ENCODE measurements around the gene HTT. TPM values are rescaled to one million over a fixed set of nuclear protein-coding genes. Genes with fewer than 3 reads are reported as not detected.

HTT gene
- total RNA-seq, 1 experiment from 2014 or later: 18.4 TPM

- POLR2A ChIA-PET (ENCODE audit: unreplicated experiment): no interaction called here
- CTCF ChIA-PET: no interaction called here
- intact Hi-C loops (cut with micrococcal nuclease): no loop called here
These were observed 217.6 kb downstream of the HTT start for GRCh38 chr4:3291969-3292570.

GRCh38 chr4:3292571-3293400 is 218.3 kb downstream of the HTT start, which contains the start of gene RGS12:
Gene RGS12 (plus strand): TSS chr4:3293021. CDS start chr4:3316171, 23,150 bp downstream.
- Histone ChIP-seq H4K20me1 (ENCODE audit: low read length) (no peaks in the 10 kb centered on the region), H3K9me3 (ENCODE audit: low read length) (no peaks in the 10 kb centered on the region), H3K4me1 (ENCODE audit: insufficient read depth, low read length) (peaks cover 6% of the 10 kb centered on the region; the same call in 1 of the 2 replicates), H3K79me2 (ENCODE audit: low read length) (peaks cover 14% of the 10 kb centered on the region), H3K9ac (ENCODE audit: low read length) (peak within 1 kb of the TSS; percentile 74), H3F3A (ENCODE audit: low read length, unreplicated experiment) (no peaks in the 10 kb centered on the region), H3K4me2 (ENCODE audit: low read length) (peak within 1 kb of the TSS; percentile 96), H3K27ac (ENCODE audit: low read length) (peak within 1 kb of the TSS; percentile 19), H2AFZ (ENCODE audit: low read length) (peak within 1 kb of the TSS; percentile 79), H3K36me3 (ENCODE audit: low read depth, low read length) (no peaks in the 10 kb centered on the region), H3K4me3 (ENCODE audit: low read length) (peak within 1 kb of the TSS; percentile 90), H3K9me2 (replicated peaks; ENCODE audit: low read length) (no peaks in the 10 kb centered on the region), H3K27me3 (ENCODE audit: low read length) (no peaks in the 10 kb centered on the region)
- intact Hi-C loops (cut with micrococcal nuclease): no loop called here
- POLR2A ChIA-PET (ENCODE audit: unreplicated experiment): interaction anchor here (0.6 kb wide), 1 partner anchor 13 kb away, joined by 7 read pairs; no protein-coding TSS in a partner anchor
- CTCF ChIA-PET: no interaction called here
- BruUV-seq (replicated peaks): no TSS peak
- TF ChIP-seq EZH2 (IDR thresholded peaks at IDR 0.05; ENCODE audit: low read length, unreplicated experiment): no peak
- TF ChIP-seq EZH2phosphoT487 (IDR thresholded peaks at IDR 0.05; ENCODE audit: borderline replicate concordance, low read length): no peak
- TF ChIP-seq CTCF (conservative IDR thresholded peaks at IDR 0.05; ENCODE audit: low read depth, low read length): no peak
- DNase-seq (peak; percentile 84), ATAC-seq (peak; percentile 91)

More at GRCh38 chr4:3291969-3292570, 217.6 kb downstream of the HTT start:
- no peaks in the 10 kb centered on the region for H3K9me3 ChIP-seq (ENCODE audit: low read length)
- no peaks in the 10 kb centered on the region for H4K20me1 ChIP-seq (ENCODE audit: low read length)
- H3F3A ChIP-seq (ENCODE audit: low read length, unreplicated experiment): no peaks in the 10 kb centered on the region
- H3K4me2 ChIP-seq (ENCODE audit: low read length): peak overlapping the region; percentile 91
- no peak for TF ChIP-seq CTCF (conservative IDR thresholded peaks at IDR 0.05; ENCODE audit: low read depth, low read length)
- no TSS peak for BruUV-seq (replicated peaks)
- H3K4me1 ChIP-seq (ENCODE audit: insufficient read depth, low read length): peaks cover 6% of the 10 kb centered on the region; the same call in 1 of the 2 replicates
- peak overlapping the region; percentile 74 for H3K9ac ChIP-seq (ENCODE audit: low read length)
- no peaks in the 10 kb centered on the region for H3K9me2 ChIP-seq (replicated peaks; ENCODE audit: low read length)
- H3K36me3 ChIP-seq (ENCODE audit: low read depth, low read length): no peaks in the 10 kb centered on the region
- no peaks in the 10 kb centered on the region for H3K27me3 ChIP-seq (ENCODE audit: low read length)
- H3K27ac ChIP-seq (ENCODE audit: low read length): peak overlapping the region; percentile 19
- peak; percentile 66 for ATAC-seq
- DNase-seq: peak; percentile 52
- H2AFZ ChIP-seq (ENCODE audit: low read length): peak overlapping the region; percentile 79
- H3K4me3 ChIP-seq (ENCODE audit: low read length): peak overlapping the region; percentile 84
- H3K79me2 ChIP-seq (ENCODE audit: low read length): peaks cover 14% of the 10 kb centered on the region

Other genes with a start within 250 kb of the HTT start
- 118 and 124 TPM in 2 replicates for gene ADD1, start 230.8 kb upstream of the HTT start, total RNA-seq (2014; rRNA removed)
- gene NOP14, start 111.3 kb upstream of the HTT start, total RNA-seq (2014; rRNA removed): 26.0 and 30.9 TPM in 2 replicates
- 2.9 and 3.7 TPM in 2 replicates for gene GRK4, start 111.1 kb upstream of the HTT start, total RNA-seq (2014; rRNA removed)
- not detected in 2 replicates for gene HTT-AS, start 143 bp upstream of the HTT start, total RNA-seq (2014; rRNA removed)
- 0.77 and 1.3 TPM in 2 replicates for gene MSANTD1, start 174.5 kb downstream of the HTT start, total RNA-seq (2014; rRNA removed)
- gene RGS12, start 218.3 kb downstream of the HTT start, total RNA-seq (2014; rRNA removed): 10.3 and 13.8 TPM in 2 replicates